Amniotic stem cell (primary cell): ENCODE results near the gene GALNT18.

ENCODE experiments used
- DNase-seq: peaks from one replicate; lab custom pipeline; 2025; lab: John Stamatoyannopoulos, UW

Gene GALNT18

GRCh38 chr11:11236498-11237059 lies 385.2 kb downstream of the GALNT18 start:
- DNase-seq: no peak

GRCh38 chr11:11231763-11232162 lies 390.0 kb downstream of the GALNT18 start:
- DNase-seq: no peak

DNA sequence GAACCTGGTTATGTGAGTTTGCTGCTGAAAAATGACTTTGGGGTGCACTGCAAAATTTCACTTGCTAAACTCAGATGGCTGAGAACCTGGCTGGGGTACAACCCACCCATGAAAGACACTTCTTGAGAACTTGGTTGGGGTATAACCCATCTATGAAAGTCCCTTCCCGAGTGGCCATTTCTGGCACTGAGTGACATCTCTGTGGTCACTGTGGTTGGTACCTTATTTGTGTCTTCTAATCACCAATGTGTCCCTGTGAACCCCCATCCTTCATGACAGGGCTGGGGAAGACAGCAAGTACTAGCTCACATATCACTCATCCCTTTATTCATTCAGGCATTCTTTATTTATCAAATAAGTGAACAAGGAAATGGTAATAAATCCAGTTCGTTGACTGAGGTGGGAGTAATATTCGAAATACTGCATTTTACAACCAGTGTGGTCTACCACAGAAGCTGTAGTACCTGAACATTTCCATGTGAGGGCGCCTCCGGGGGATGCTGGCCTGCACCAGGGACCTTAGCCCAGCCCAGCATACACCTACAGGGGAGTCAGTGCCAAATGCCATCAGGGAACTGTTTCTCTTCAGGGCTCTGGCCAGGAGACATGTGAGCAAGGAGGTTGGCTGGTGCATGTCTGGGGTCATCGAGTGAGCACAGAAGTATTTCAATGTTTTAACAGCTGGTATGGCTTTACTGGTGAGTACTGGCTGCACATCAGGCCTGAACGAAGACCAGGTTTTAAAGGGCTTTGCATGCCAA lies 390.8 kb downstream of the GALNT18 start:
- no peak for DNase-seq

GRCh38 chr11:11230087-11230486 lies 391.7 kb downstream of the GALNT18 start:
- DNase-seq: no peak

DNA sequence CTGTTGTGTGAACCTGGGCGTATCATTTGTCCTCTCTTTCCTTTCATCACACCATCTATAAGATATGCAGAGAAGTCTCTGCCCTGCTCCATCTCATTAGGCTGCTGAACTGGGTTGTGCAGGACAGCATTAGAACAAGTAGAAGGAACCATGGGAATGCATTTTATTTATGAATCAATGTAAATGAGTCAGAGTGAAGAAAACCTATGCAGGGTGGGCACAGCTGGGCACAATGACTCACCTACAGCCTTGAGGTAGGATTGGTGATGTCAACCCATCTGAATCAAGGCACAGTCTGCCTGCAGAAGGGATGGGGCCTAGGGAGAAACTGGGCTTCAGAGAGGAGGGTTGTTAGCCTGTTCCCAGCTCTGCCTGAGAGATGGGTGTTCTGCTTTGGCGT lies 392.2 kb downstream of the GALNT18 start:
- DNase-seq: no peak

GRCh38 chr11:11227296-11228085 lies 394.3 kb downstream of the GALNT18 start:
- no peak for DNase-seq
